GM19025 (cell line): ENCODE data around the gene TMEM138.

Source experiments
- ATAC-seq: cut with Tn5 transposase; IDR thresholded peaks from one replicate; pipeline ENCODE4 v1.9.1; 2021; ENCODE audit warnings: mild to moderate bottlenecking, low read depth, moderate library complexity; ENCODE audit not compliant: unreplicated experiment

The TMEM138 gene

GRCh38 chr11:61361741-61362541 lies at the start of gene TMEM138, which contains the start of gene CYB561A3:
TSS of gene TMEM138 (plus strand) at chr11:61362374. CDS start at chr11:61364391, 2,017 bp downstream.
TSS of gene CYB561A3 (minus strand) at chr11:61361882. CDS start at chr11:61356713, 5,169 bp downstream.
- peak; percentile 81 for ATAC-seq

- ATAC-seq, result no peak
Measured at GRCh38 chr11:61315260-61315659, 46.9 kb upstream of the TMEM138 start.

GRCh38 chr11:61325649-61326414 lies 36.3 kb upstream of the TMEM138 start:
- no peak for ATAC-seq

GRCh38 chr11:61327669-61328071 lies 34.5 kb upstream of the TMEM138 start:
- ATAC-seq, result no peak

GRCh38 chr11:61328351-61328750 lies 33.8 kb upstream of the TMEM138 start:
- no peak for ATAC-seq

- ATAC-seq, result no peak
Measured at GRCh38 chr11:61329871-61330270, 32.3 kb upstream of the TMEM138 start.

GRCh38 chr11:61331651-61332050 lies 30.5 kb upstream of the TMEM138 start:
- ATAC-seq, result no peak

GRCh38 chr11:61332281-61332796 lies 29.8 kb upstream of the TMEM138 start:
- ATAC-seq, result no peak

GRCh38 chr11:61332797-61333549 lies 29.2 kb upstream of the TMEM138 start, which contains the start of the genes DDB1 and TKFC:
TSS of gene DDB1 (minus strand) at chr11:61333105. CDS start at chr11:61332968, 137 bp downstream.
TSS of gene TKFC (plus strand) at chr11:61333228. CDS start at chr11:61334729, 1,501 bp downstream.
- ATAC-seq, result peak; percentile 88

- no peak for ATAC-seq
Measured at GRCh38 chr11:61333550-61334433, 28.4 kb upstream of the TMEM138 start.

- ATAC-seq, result no peak
Measured at GRCh38 chr11:61334434-61335354, 27.5 kb upstream of the TMEM138 start.

GRCh38 chr11:61335355-61335710 lies 26.8 kb upstream of the TMEM138 start:
- ATAC-seq, result no peak

GRCh38 chr11:61336171-61336935 lies 25.8 kb upstream of the TMEM138 start:
- ATAC-seq, result peak; percentile 46

- no peak for ATAC-seq
Measured at GRCh38 chr11:61337706-61338470, 24.3 kb upstream of the TMEM138 start.

- ATAC-seq, result no peak
Measured at GRCh38 chr11:61338783-61339489, 23.2 kb upstream of the TMEM138 start.

GRCh38 chr11:61339490-61339878 lies 22.7 kb upstream of the TMEM138 start:
- ATAC-seq, result no peak
